GM21528 (cell line): ENCODE data around the gene IL10RB.
"Not testable (repeated sequence)": the region's sequence is repeated elsewhere in the genome, so short reads cannot be mapped to it uniquely, and the experiment has no call there.

Experiments used
- ATAC-seq: cut with Tn5 transposase; IDR thresholded peaks from one replicate; pipeline ENCODE4 v1.9.1; 2021; ENCODE audit warnings: mild to moderate bottlenecking, moderate library complexity; ENCODE audit not compliant: unreplicated experiment, low FRiP score

Gene IL10RB

GRCh38 chr21:33266050-33266788 is at the start of gene IL10RB:
TSS of gene IL10RB (plus strand) at chr21:33266367. CDS start at chr21:33266466, 99 bp downstream.
- ATAC-seq: peak; percentile 44

GRCh38 chr21:33217138-33217520 is 49.0 kb upstream of the IL10RB start:
- ATAC-seq: no peak

- no peak for ATAC-seq
Measured at GRCh38 chr21:33219300-33219699, 46.9 kb upstream of the IL10RB start.

- no peak for ATAC-seq
Measured at GRCh38 chr21:33219954-33220353, 46.2 kb upstream of the IL10RB start.

- ATAC-seq: not testable (repeated sequence)
Measured at GRCh38 chr21:33225376-33225775, 40.8 kb upstream of the IL10RB start.

- ATAC-seq: no peak
Measured at GRCh38 chr21:33228455-33228854, 37.7 kb upstream of the IL10RB start.

GRCh38 chr21:33229099-33229783 is 36.9 kb upstream of the IL10RB start:
- ATAC-seq: peak; percentile 13

GRCh38 chr21:33229784-33230544 is 36.2 kb upstream of the IL10RB start, which contains the start of gene IFNAR2:
TSS of gene IFNAR2 (plus strand) at chr21:33229938. CDS start at chr21:33241923, 11,985 bp downstream.
- ATAC-seq: peak; percentile 75

GRCh38 chr21:33230545-33231324 is 35.4 kb upstream of the IL10RB start:
- ATAC-seq: peak; percentile 43

GRCh38 chr21:33231526-33231925 is 34.6 kb upstream of the IL10RB start:
- ATAC-seq: no peak

- ATAC-seq: no peak
Measured at GRCh38 chr21:33232291-33233034, 33.7 kb upstream of the IL10RB start.

- no peak for ATAC-seq
Measured at GRCh38 chr21:33234635-33235520, 31.3 kb upstream of the IL10RB start.

- ATAC-seq: no peak
Measured at GRCh38 chr21:33236013-33236686, 30.0 kb upstream of the IL10RB start.

GRCh38 chr21:33236766-33237165 is 29.4 kb upstream of the IL10RB start:
- ATAC-seq: no peak

- ATAC-seq: no peak
Measured at GRCh38 chr21:33237486-33237885, 28.7 kb upstream of the IL10RB start.

GRCh38 chr21:33238146-33238545 is 28.0 kb upstream of the IL10RB start:
- peak; percentile 26 for ATAC-seq

GRCh38 chr21:33238565-33239255 is 27.5 kb upstream of the IL10RB start:
- peak; percentile 69 for ATAC-seq
